ENCODE results near the gene ADAMTSL3.

Gene ADAMTSL3

DNA sequence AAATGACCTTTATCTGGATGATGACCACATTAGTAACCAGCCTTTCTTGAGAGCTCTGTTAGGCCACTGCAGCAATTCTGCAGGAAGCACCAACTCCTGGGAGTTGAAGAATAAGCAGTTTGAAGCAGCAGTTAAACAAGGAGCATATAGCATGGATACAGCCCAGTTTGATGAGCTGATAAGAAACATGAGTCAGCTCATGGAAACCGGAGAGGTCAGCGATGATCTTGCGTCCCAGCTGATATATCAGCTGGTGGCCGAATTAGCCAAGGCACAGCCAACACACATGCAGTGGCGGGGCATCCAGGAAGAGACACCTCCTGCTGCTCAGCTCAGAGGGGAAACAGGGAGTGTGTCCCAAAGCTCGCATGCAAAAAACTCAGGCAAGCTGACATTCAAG lies 328.8 kb downstream of the ADAMTSL3 start:
- no peak overlapping the region for H3K27ac ChIP-seq
- TF ChIP-seq ZFX (IDR thresholded peaks at IDR 0.05) = no peak
- TF ChIP-seq, protein P1, sequence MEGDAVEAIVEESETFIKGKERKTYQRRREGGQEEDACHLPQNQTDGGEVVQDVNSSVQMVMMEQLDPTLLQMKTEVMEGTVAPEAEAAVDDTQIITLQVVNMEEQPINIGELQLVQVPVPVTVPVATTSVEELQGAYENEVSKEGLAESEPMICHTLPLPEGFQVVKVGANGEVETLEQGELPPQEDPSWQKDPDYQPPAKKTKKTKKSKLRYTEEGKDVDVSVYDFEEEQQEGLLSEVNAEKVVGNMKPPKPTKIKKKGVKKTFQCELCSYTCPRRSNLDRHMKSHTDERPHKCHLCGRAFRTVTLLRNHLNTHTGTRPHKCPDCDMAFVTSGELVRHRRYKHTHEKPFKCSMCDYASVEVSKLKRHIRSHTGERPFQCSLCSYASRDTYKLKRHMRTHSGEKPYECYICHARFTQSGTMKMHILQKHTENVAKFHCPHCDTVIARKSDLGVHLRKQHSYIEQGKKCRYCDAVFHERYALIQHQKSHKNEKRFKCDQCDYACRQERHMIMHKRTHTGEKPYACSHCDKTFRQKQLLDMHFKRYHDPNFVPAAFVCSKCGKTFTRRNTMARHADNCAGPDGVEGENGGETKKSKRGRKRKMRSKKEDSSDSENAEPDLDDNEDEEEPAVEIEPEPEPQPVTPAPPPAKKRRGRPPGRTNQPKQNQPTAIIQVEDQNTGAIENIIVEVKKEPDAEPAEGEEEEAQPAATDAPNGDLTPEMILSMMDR (conservative IDR thresholded peaks at IDR 0.05) = no peak

DNA sequence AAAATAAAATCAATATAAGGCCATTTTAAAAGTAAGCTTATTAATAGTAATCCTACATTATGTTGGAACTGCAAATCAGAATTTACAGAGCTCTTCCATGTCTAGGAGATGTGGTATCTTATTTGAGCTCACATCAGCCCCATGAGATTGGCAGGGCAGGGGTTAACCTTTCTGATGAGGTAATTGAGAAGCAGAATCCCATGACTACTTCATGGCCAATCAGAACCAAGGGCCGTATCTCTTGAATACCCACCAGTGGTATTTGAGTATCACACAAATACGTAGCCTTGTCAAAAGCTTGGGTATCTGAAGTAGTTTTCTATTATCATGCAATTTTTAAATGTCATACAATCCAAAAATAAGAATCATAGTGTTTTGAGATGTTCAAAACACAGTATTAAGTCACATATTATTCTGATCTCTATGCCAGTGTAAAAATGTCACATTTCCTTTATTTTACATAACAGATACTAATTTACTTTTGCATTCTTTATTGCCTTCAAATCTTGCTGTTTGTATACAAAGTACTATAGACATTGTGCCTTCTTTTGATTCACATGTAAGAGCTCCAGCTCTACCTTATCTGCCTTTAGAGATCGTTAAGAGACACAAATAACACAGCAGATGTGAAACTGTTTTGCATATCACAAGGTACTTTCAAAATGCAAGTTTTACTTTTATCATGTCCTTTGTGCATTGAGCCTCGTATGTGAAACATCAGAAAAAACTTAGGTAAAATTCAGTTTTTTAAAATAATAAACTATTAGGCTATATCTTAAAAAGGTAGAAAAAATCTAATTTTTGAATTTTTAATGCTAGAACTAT lies 329.9 kb downstream of the ADAMTSL3 start:
- H3K27ac ChIP-seq = no peak overlapping the region

DNA sequence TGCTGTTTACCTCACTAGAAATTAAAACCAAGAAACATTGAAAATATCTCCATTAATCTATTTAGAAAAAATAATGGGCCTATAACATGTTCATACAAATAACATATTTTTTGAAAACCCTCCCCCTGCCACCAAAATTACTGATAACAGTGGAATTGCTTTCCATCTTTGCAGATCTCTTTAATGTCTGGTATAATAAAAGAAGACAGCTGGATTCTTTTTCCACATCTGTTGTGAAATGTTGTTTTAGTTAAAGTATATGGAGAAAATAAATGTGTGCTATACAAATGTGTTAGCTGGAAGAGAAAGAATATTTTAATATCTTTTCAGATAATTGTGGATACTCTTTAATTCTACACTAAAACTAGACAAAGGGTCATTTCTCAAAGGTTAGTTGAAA lies 330.7 kb downstream of the ADAMTSL3 start:
- TF ChIP-seq ZFX (IDR thresholded peaks at IDR 0.05) = no peak
- TF ChIP-seq, protein P1 (conservative IDR thresholded peaks at IDR 0.05) = no peak

More for the DNA sequence above, 329.9 kb downstream of the ADAMTSL3 start:
- no peak for TF ChIP-seq ZFX (IDR thresholded peaks at IDR 0.05)
- TF ChIP-seq, protein P1 (conservative IDR thresholded peaks at IDR 0.05) = no peak

DNA sequence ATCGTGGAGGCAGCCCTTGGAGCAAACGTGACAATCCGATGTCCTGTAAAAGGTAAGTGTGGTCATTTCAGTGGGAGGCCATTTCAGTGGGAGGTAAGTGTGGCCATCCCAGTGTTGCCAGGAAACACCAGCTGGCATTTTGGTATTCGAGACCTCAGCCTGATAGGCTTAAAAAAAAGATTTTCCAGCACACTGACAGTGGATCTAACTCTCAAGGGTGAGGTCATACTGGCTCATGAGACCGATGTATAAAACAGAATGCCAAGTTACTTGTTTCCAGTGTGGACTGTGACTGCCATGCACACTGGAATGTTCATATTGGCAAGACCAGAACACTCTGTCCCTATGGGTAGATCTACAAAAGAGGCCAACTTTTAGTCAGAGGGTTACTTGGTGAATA lies 337.2 kb downstream of the ADAMTSL3 start:
- H3K27ac ChIP-seq = no peak overlapping the region
- TF ChIP-seq, protein P1 (conservative IDR thresholded peaks at IDR 0.05) = no peak
- TF ChIP-seq ZFX (IDR thresholded peaks at IDR 0.05) = no peak

More for the DNA sequence above, 330.7 kb downstream of the ADAMTSL3 start:
- H3K27ac ChIP-seq = no peak overlapping the region

DNA sequence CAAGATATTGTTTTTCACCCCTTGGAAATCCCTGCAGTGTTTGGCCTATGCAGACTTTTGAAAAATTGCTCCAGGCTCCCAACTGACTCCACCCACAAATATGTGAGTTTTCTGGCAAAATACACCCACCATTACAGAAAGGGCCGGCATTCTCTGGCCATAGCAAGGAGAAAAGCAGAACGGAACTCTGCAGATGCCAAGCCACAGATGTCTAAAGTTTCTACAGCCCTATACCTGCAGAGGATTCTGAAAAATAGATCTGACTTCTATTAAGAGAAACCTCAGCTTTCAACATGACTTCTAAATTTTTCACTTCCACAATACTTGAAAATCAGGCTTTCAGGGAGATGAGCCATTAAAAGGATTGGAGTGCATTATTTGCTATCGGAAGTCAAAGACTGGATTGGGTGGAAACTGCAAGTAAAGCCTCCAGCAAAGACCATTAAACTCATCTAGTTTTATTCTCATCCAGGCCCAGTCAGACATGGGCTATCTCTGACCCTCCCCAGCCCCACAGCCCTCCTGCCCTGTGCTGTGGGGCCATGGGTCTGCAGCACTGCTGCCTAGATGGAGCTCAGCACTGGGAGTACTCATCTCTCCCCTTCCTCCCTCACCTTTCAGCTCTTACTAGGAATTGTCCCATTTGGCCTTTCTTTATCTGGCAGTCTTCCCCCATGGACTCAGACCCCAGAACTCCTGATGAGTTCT lies 338.6 kb downstream of the ADAMTSL3 start:
- no peak overlapping the region for H3K27ac ChIP-seq
- TF ChIP-seq ZFX (IDR thresholded peaks at IDR 0.05) = no peak
- TF ChIP-seq, protein P1 (conservative IDR thresholded peaks at IDR 0.05) = no peak

DNA sequence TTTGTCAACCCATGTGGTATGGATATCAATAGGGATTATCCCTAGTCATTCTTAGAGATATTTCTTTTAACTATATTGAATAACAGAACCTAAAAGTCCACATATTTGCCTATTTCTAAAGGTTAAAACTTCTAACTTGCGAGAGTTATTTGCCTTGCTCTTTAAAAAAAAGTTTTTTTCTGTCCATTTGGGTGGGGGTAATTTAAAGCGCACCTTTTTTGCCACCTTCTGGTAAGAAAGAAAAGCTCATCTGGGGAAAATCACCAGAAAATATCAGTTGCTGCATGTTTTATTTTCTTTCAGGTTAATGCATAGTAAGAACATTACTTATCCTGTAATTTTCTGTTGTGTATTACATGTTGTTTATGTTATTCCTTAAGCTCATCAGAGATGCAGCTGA lies 339.7 kb downstream of the ADAMTSL3 start:
- H3K27ac ChIP-seq = no peak overlapping the region
- TF ChIP-seq, protein P1 (conservative IDR thresholded peaks at IDR 0.05) = peak; percentile 20
- TF ChIP-seq ZFX (IDR thresholded peaks at IDR 0.05) = no peak

DNA sequence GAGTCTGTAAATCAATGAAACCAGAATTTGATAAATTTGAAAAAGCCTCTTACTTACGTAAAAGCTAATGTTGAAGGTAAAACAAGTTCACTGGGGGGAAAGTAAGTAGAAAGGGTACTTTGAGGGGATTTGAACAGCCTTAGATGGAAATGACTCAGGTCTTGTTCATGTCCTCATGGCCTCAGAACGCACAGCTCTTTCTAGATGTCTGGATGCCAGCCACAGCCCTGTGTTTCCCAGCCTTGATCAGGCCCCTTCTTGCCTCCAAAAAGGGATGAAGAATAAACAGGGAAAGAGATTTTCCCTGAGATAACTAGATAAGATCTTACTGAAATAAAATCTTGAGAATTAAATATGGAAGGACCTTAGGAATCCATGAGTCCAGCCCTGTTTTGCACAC lies 344.6 kb downstream of the ADAMTSL3 start:
- 0 out of 2 replicates have a peak overlapping the region, but pooled peaks have one; percentile 8 for H3K27ac ChIP-seq

More for the DNA sequence above, 344.6 kb downstream of the ADAMTSL3 start:
- TF ChIP-seq, protein P1 (conservative IDR thresholded peaks at IDR 0.05) = no peak
- no peak for TF ChIP-seq ZFX (IDR thresholded peaks at IDR 0.05)

All from C4-2B (cell line).